Memory B cell (primary cell): Measurements from ENCODE around the gene GRIP2.

Source experiments
- ATAC-seq: fragments of 150-1000 bp; cut with Tn5 transposase; 2 replicates; pipeline ENCODE4 v1.10.0; 2021; ENCODE audit warnings: low read depth, mild to moderate bottlenecking, moderate library complexity
- DNase-seq, 2 donors: peaks; one replicate each; pipeline ENCODE4 v3.0.0; 2022; ENCODE audit warnings: low spot score in 2 of 2
- H3K27ac Mint-ChIP-seq: one replicate; pipeline ENCODE4 v1.8.0; 2022; ENCODE audit warnings: mild to moderate bottlenecking, moderate library complexity, mixed read lengths
- H3K27me3 Mint-ChIP-seq: one replicate; pipeline ENCODE4 v1.8.0; 2022; ENCODE audit warnings: mixed read lengths
- H3K36me3 Mint-ChIP-seq: one replicate; pipeline ENCODE4 v1.8.0; 2022; ENCODE audit warnings: mild to moderate bottlenecking, mixed read lengths
- H3K4me1 Mint-ChIP-seq: one replicate; pipeline ENCODE4 v1.8.0; 2022; ENCODE audit warnings: mixed read lengths
- H3K4me3 Mint-ChIP-seq: one replicate; pipeline ENCODE4 v1.8.0; 2022; ENCODE audit warnings: mild to moderate bottlenecking, moderate library complexity, mixed read lengths
- H3K9me3 Mint-ChIP-seq: one replicate; pipeline ENCODE4 v1.8.0; 2022; ENCODE audit warnings: mixed read lengths

The GRIP2 gene

GRCh38 chr3:14539742-14540491, at the start of gene GRIP2:
GRIP2 (minus strand) TSS chr3:14540342; CDS start chr3:14540308, 34 bp downstream.
- no peaks in the 10 kb centered on the region for H3K36me3 Mint-ChIP-seq
- H3K9me3 Mint-ChIP-seq = no peaks in the 10 kb centered on the region
- no peak for ATAC-seq
- DNase-seq = no peak
- no peaks in the 10 kb centered on the region for H3K4me1 Mint-ChIP-seq
- H3K4me3 Mint-ChIP-seq = no peak within 1 kb of the TSS
- no peak within 1 kb of the TSS for H3K27ac Mint-ChIP-seq
- H3K27me3 Mint-ChIP-seq = peaks cover 5% of the 10 kb centered on the region

GRCh38 chr3:14588425-14589112, 48.4 kb upstream of the GRIP2 start:
- DNase-seq (no peak), ATAC-seq (no peak)
- Mint-ChIP-seq H3K36me3 (no peaks in the 10 kb centered on the region), H3K27ac (no peak overlapping the region), H3K4me3 (no peak overlapping the region), H3K27me3 (peaks cover 22% of the 10 kb centered on the region), H3K9me3 (no peaks in the 10 kb centered on the region), H3K4me1 (no peaks in the 10 kb centered on the region)

- no peak overlapping the region for H3K4me3 Mint-ChIP-seq
- H3K9me3 Mint-ChIP-seq = no peaks in the 10 kb centered on the region
- no peak overlapping the region for H3K27ac Mint-ChIP-seq
- peaks cover 18% of the 10 kb centered on the region for H3K27me3 Mint-ChIP-seq
- DNase-seq = no peak
- H3K36me3 Mint-ChIP-seq = no peaks in the 10 kb centered on the region
- no peaks in the 10 kb centered on the region for H3K4me1 Mint-ChIP-seq
- ATAC-seq = no peak
These were observed 47.7 kb upstream of the GRIP2 start for GRCh38 chr3:14587740-14588360.

- no peak overlapping the region for H3K27ac Mint-ChIP-seq
- DNase-seq = no peak
- H3K36me3 Mint-ChIP-seq = no peaks in the 10 kb centered on the region
- peaks cover 24% of the 10 kb centered on the region for H3K27me3 Mint-ChIP-seq
- no peaks in the 10 kb centered on the region for H3K4me1 Mint-ChIP-seq
- H3K4me3 Mint-ChIP-seq = no peak overlapping the region
- no peak for ATAC-seq
- H3K9me3 Mint-ChIP-seq = no peaks in the 10 kb centered on the region
These were observed 46.5 kb upstream of the GRIP2 start for GRCh38 chr3:14586611-14587010.

DNA sequence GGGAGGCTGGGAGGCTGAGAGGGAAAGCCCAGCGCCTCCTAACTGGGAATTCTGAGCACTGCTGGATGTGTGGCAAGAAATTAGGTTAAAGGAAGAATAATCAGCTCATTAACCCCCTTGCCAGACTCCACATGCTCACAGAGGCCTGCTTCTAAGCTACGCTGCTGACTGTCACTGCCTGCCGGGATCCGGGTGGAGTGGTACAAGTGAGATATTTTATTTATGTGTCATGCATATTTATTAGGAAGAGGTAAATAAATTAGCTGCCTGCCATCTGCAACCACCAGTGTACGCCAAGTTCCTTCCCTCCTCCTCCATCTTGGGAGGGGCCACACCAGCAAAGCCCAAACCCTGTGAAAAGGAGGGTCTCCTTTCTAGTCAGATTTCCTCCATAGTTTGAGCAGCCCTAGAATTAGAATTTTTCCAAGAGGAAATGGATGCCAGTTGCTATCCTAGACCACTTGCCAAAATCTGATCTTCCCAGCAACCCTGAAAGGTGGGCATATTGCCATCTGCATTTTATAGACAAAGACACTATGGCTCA, 43.5 kb upstream of the GRIP2 start:
- no peak overlapping the region for H3K4me3 Mint-ChIP-seq
- no peaks in the 10 kb centered on the region for H3K36me3 Mint-ChIP-seq
- H3K9me3 Mint-ChIP-seq = no peaks in the 10 kb centered on the region
- ATAC-seq (no peak), DNase-seq (no peak)
- H3K27ac Mint-ChIP-seq = no peak overlapping the region
- H3K27me3 Mint-ChIP-seq = peaks cover 21% of the 10 kb centered on the region
- no peaks in the 10 kb centered on the region for H3K4me1 Mint-ChIP-seq

DNA sequence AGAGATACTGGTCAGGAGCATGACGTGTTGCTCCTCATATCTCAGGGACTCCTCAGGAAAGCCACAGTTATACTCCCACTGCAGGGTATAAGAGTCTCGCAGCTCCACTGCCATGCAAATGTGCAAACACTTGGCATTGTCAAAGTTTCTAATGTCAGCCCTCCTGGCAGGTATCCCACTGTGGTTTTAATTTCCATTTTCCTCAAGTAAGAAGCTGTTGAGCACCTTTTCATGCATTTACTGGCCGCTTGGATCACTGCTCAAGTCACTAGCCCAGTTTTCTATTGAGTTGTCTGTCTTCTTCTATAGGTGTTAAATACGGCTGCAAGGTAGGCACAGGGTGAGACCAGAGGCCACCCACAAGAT, 41.9 kb upstream of the GRIP2 start:
- H3K4me3 Mint-ChIP-seq = no peak overlapping the region
- ATAC-seq = no peak

GRCh38 chr3:14581334-14582044, 41.3 kb upstream of the GRIP2 start:
- no peaks in the 10 kb centered on the region for H3K4me1 Mint-ChIP-seq
- no peak overlapping the region for H3K27ac Mint-ChIP-seq
- no peak for DNase-seq
- H3K27me3 Mint-ChIP-seq = peaks cover 19% of the 10 kb centered on the region
- no peak overlapping the region for H3K4me3 Mint-ChIP-seq
- ATAC-seq = no peak
- no peaks in the 10 kb centered on the region for H3K9me3 Mint-ChIP-seq
- no peaks in the 10 kb centered on the region for H3K36me3 Mint-ChIP-seq

More for the DNA sequence above, 41.9 kb upstream of the GRIP2 start:
- Mint-ChIP-seq H3K4me1 (no peaks in the 10 kb centered on the region), H3K27me3 (peaks cover 19% of the 10 kb centered on the region), H3K27ac (no peak overlapping the region), H3K36me3 (no peaks in the 10 kb centered on the region), H3K9me3 (no peaks in the 10 kb centered on the region)
- no peak for DNase-seq

- no peak overlapping the region for H3K4me3 Mint-ChIP-seq
- peaks cover 19% of the 10 kb centered on the region for H3K27me3 Mint-ChIP-seq
- ATAC-seq (no peak), DNase-seq (no peak)
- no peaks in the 10 kb centered on the region for H3K36me3 Mint-ChIP-seq
- no peaks in the 10 kb centered on the region for H3K4me1 Mint-ChIP-seq
- no peaks in the 10 kb centered on the region for H3K9me3 Mint-ChIP-seq
- no peak overlapping the region for H3K27ac Mint-ChIP-seq
These were observed 37.8 kb upstream of the GRIP2 start for GRCh38 chr3:14577897-14578296.

GRCh38 chr3:14576163-14576562, 36.0 kb upstream of the GRIP2 start:
- H3K4me1 Mint-ChIP-seq = no peaks in the 10 kb centered on the region
- H3K27ac Mint-ChIP-seq = no peak overlapping the region
- no peaks in the 10 kb centered on the region for H3K9me3 Mint-ChIP-seq
- no peak for DNase-seq
- no peak overlapping the region for H3K4me3 Mint-ChIP-seq
- H3K27me3 Mint-ChIP-seq = peaks cover 17% of the 10 kb centered on the region
- H3K36me3 Mint-ChIP-seq = no peaks in the 10 kb centered on the region
- no peak for ATAC-seq

GRCh38 chr3:14574183-14574582, 34.0 kb upstream of the GRIP2 start:
- no peak for DNase-seq
- ATAC-seq = no peak
- no peak overlapping the region for H3K4me3 Mint-ChIP-seq
- H3K4me1 Mint-ChIP-seq = peaks cover 2% of the 10 kb centered on the region
- peaks cover 15% of the 10 kb centered on the region for H3K27me3 Mint-ChIP-seq
- H3K27ac Mint-ChIP-seq = no peak overlapping the region
- no peaks in the 10 kb centered on the region for H3K9me3 Mint-ChIP-seq
- no peaks in the 10 kb centered on the region for H3K36me3 Mint-ChIP-seq

- H3K4me1 Mint-ChIP-seq = peaks cover 2% of the 10 kb centered on the region
- H3K4me3 Mint-ChIP-seq = no peak overlapping the region
- no peak overlapping the region for H3K27ac Mint-ChIP-seq
- H3K36me3 Mint-ChIP-seq = no peaks in the 10 kb centered on the region
- no peaks in the 10 kb centered on the region for H3K9me3 Mint-ChIP-seq
- no peak for DNase-seq
- H3K27me3 Mint-ChIP-seq = peaks cover 16% of the 10 kb centered on the region
- ATAC-seq = no peak
These were observed 33.6 kb upstream of the GRIP2 start for GRCh38 chr3:14573706-14574105.

GRCh38 chr3:14570864-14571263, 30.7 kb upstream of the GRIP2 start:
- H3K4me1 Mint-ChIP-seq = peaks cover 2% of the 10 kb centered on the region
- peaks cover 25% of the 10 kb centered on the region for H3K27me3 Mint-ChIP-seq
- H3K27ac Mint-ChIP-seq = no peak overlapping the region
- no peaks in the 10 kb centered on the region for H3K36me3 Mint-ChIP-seq
- ATAC-seq (no peak), DNase-seq (no peak)
- H3K4me3 Mint-ChIP-seq = no peak overlapping the region
- no peaks in the 10 kb centered on the region for H3K9me3 Mint-ChIP-seq

- no peak overlapping the region for H3K4me3 Mint-ChIP-seq
- ATAC-seq (no peak), DNase-seq (no peak)
- no peaks in the 10 kb centered on the region for H3K36me3 Mint-ChIP-seq
- H3K27ac Mint-ChIP-seq = peak overlapping the region; percentile 25
- no peaks in the 10 kb centered on the region for H3K9me3 Mint-ChIP-seq
- peaks cover 25% of the 10 kb centered on the region for H3K27me3 Mint-ChIP-seq
- H3K4me1 Mint-ChIP-seq = peaks cover 2% of the 10 kb centered on the region
These were observed 29.9 kb upstream of the GRIP2 start for GRCh38 chr3:14570089-14570488.
